HCT116 (cell line): ENCODE results near the gene TBC1D1. TPM values are rescaled to one million over a fixed set of nuclear protein-coding genes. Genes with fewer than 3 reads are reported as not detected.

Experiments used
- ATAC-seq: fragments of 200-7000 bp; cut with Tn5 transposase; 2 replicates; pipeline ENCODE4 v1.9.1; 2020; ENCODE audit warnings: mild to moderate bottlenecking, moderate library complexity
- BruUV-seq: library from RNA; stranded (reverse); fragments of 400-500 nt; replicated peaks from 2 replicates; lab custom pipeline; 2021; lab: Mats Ljungman, UMichigan
- CTCF ChIA-PET: fragments of 300-600 bp; sonication (Branson Sonifier 250); formaldehyde crosslinking; loops from one replicate; lab custom pipeline; 2021; ENCODE audit warnings: antibody characterized with exemption; lab: Charles Lee
- POLR2A ChIA-PET: fragments of 300-600, 350-600 bp; sonication (Branson Sonifier 250); formaldehyde crosslinking; loops from one replicate; lab custom pipeline; 2021; ENCODE audit warnings: antibody characterized with exemption; lab: Charles Lee
- RAD21 ChIA-PET, 2 experiments: fragments of 300-600 bp; sonication (Branson Sonifier 250); formaldehyde crosslinking; loops; one replicate each; lab custom pipeline; 2023; ENCODE audit warnings: low total read pairs in 2 of 2; ENCODE audit not compliant: uncharacterized antibody in 2 of 2, unreplicated experiment in 2 of 2, low non-redundant PET in 1 of 2; lab: Charles Lee
- DNase-seq: peaks from one replicate; pipeline ENCODE4 v3.0.0-alpha.2; 2010; ENCODE audit warnings: low read depth, low spot score
- H2AFZ ChIP-seq: fragments of 200-600 bp; shearing (Covaris generic), sonication (generic); 2 replicates; pipeline ENCODE4 v1.6.1; 2017; ENCODE audit warnings: low read depth, mixed run types, mixed read lengths, antibody characterized with exemption, low read length; ENCODE audit not compliant: poor library complexity, severe bottlenecking
- H3K27ac ChIP-seq: 2 replicates; pipeline ENCODE4 v1.5.1; 2012; ENCODE audit warnings: low read depth, low read length
- H3K27me3 ChIP-seq: fragments of 200-600 bp; sonication (generic); 2 replicates; pipeline ENCODE4 v1.6.1; 2016; ENCODE audit warnings: mixed run types, low read length, mixed read lengths; ENCODE audit not compliant: insufficient read depth
- H3K36me3 ChIP-seq, 2 experiments: fragments of 200-500 bp in 1 of 2; fragments of 200-600 bp in 1 of 2; sonication (Bioruptor generic) in 1 of 2; sonication (generic) in 1 of 2; 2 replicates each; pipeline versions ENCODE4 v1.5.1 to v1.6.1; 2014 to 2016; ENCODE audit warnings: low read length in 2 of 2, inconsistent platforms in 1 of 2, mixed read lengths in 1 of 2, mixed run types in 1 of 2; ENCODE audit not compliant: insufficient read depth in 2 of 2, control insufficient read depth in 1 of 2
- H3K4me1 ChIP-seq, 2 experiments: fragments of 200-600 bp in 1 of 2; sonication (generic) in 1 of 2; 2 replicates each; pipeline versions ENCODE4 v1.5.1 to v1.6.1; 2012 to 2017; ENCODE audit warnings: low read length in 2 of 2, inconsistent platforms in 1 of 2, mild to moderate bottlenecking in 1 of 2, mixed read lengths in 1 of 2, mixed run types in 1 of 2, moderate library complexity in 1 of 2; ENCODE audit not compliant: insufficient read depth in 2 of 2, control insufficient read depth in 1 of 2
- H3K4me2 ChIP-seq: fragments of 200-600 bp; sonication (generic); 2 replicates; pipeline ENCODE4 v1.6.1; 2017; ENCODE audit warnings: mixed run types, low read length, mixed read lengths
- H3K4me3 ChIP-seq, 2 experiments: fragments of 200-600 bp in 1 of 2; sonication (generic) in 1 of 2; replicated peaks in 1 of 2; 2 replicates each; pipeline ENCODE4 v1.5.1; 2011 to 2016; ENCODE audit warnings: low read length in 2 of 2, control low read depth in 1 of 2, low read depth in 1 of 2, mild to moderate bottlenecking in 1 of 2, mixed read lengths in 1 of 2, mixed run types in 1 of 2
- H3K79me2 ChIP-seq: fragments of 200-600 bp; sonication (generic); 2 replicates; pipeline ENCODE4 v1.6.1; 2017; ENCODE audit warnings: mild to moderate bottlenecking, mixed run types, low read length, moderate library complexity, mixed read lengths; ENCODE audit not compliant: insufficient read depth
- H3K9ac ChIP-seq: fragments of 200-600 bp; sonication (generic); 2 replicates; pipeline ENCODE4 v1.6.1; 2016; ENCODE audit warnings: low read length, mixed read lengths
- H3K9me2 ChIP-seq: fragments of 200-600 bp; sonication (generic), shearing (Covaris generic); 2 replicates; pipeline ENCODE4 v1.6.1; 2017; ENCODE audit warnings: mixed run types, mild to moderate bottlenecking, moderate library complexity; ENCODE audit not compliant: insufficient read depth
- H3K9me3 ChIP-seq, 2 experiments: fragments of 200-500 bp in 1 of 2; fragments of 200-600 bp in 1 of 2; sonication (Bioruptor generic) in 1 of 2; sonication (generic) in 1 of 2; 2 replicates each; pipeline ENCODE4 v1.6.1; 2014 to 2017; ENCODE audit warnings: low read length in 2 of 2, mixed read lengths in 2 of 2, inconsistent platforms in 1 of 2, low read depth in 1 of 2, mild to moderate bottlenecking in 1 of 2, mixed run types in 1 of 2, moderate library complexity in 1 of 2; ENCODE audit not compliant: control insufficient read depth in 1 of 2, insufficient read depth in 1 of 2
- H4K20me1 ChIP-seq: fragments of 200-600 bp; sonication (generic), shearing (Covaris generic); 2 replicates; pipeline ENCODE4 v1.6.1; 2017; ENCODE audit warnings: mixed run types, mild to moderate bottlenecking, moderate library complexity; ENCODE audit not compliant: insufficient read depth
- CEBPB ChIP-seq: IDR thresholded peaks from 2 replicates; pipeline ENCODE4 v1.6.1; 2012; ENCODE audit warnings: low read depth
- EGR1 ChIP-seq: IDR thresholded peaks from 2 replicates; pipeline ENCODE4 v1.6.1; 2012; ENCODE audit warnings: low read depth
- EZH2 ChIP-seq: fragments of 200-600 bp; sonication (generic); IDR thresholded peaks from 2 replicates; pipeline ENCODE4 v1.6.1; 2017; ENCODE audit warnings: antibody characterized with exemption, mixed run types
- EZH2phosphoT487 ChIP-seq: fragments of 200-600 bp; IDR thresholded peaks from 2 replicates; pipeline ENCODE4 v1.6.1; 2018; ENCODE audit warnings: antibody characterized with exemption, borderline replicate concordance
- RAD21 ChIP-seq: IDR thresholded peaks from 2 replicates; pipeline ENCODE4 v1.6.1; 2012; ENCODE audit warnings: low read depth, mild to moderate bottlenecking
- TCF7L2 ChIP-seq: IDR thresholded peaks from 2 replicates; pipeline ENCODE4 v1.7.0; 2011; ENCODE audit warnings: borderline replicate concordance, inconsistent platforms; ENCODE audit not compliant: insufficient read depth, insufficient read length; ENCODE audit errors: extremely low read depth
- intact Hi-C: fragments of 100-400 bp; cut with micrococcal nuclease; formaldehyde crosslinking; loops from 2 replicates; pipeline ENCODE4 v1.10.0; 2022
- total RNA-seq: library from RNA; stranded (reverse); gene quantifications from one replicate; pipeline ENCODE4 v1.2.1, GENCODE V29; 2021; ENCODE audit not compliant: unreplicated experiment
- TF ChIP-seq, protein P1 (sequence below): IDR thresholded peaks from 2 replicates; pipeline ENCODE4 v1.6.1; 2012
- TF ChIP-seq, protein P2 (sequence below): IDR thresholded peaks from 2 replicates; pipeline ENCODE4 v1.6.1; 2012; ENCODE audit warnings: low read depth
- TF ChIP-seq, protein P3 (sequence below): IDR thresholded peaks from 2 replicates; pipeline ENCODE4 v1.6.1; 2011; ENCODE audit warnings: mild to moderate bottlenecking, low read length, moderate library complexity; ENCODE audit not compliant: insufficient replicate concordance; ENCODE audit errors: extremely low read depth

The TBC1D1 gene
- total RNA-seq, 1 experiment from 2014 or later, result 82.7 TPM

DNA sequence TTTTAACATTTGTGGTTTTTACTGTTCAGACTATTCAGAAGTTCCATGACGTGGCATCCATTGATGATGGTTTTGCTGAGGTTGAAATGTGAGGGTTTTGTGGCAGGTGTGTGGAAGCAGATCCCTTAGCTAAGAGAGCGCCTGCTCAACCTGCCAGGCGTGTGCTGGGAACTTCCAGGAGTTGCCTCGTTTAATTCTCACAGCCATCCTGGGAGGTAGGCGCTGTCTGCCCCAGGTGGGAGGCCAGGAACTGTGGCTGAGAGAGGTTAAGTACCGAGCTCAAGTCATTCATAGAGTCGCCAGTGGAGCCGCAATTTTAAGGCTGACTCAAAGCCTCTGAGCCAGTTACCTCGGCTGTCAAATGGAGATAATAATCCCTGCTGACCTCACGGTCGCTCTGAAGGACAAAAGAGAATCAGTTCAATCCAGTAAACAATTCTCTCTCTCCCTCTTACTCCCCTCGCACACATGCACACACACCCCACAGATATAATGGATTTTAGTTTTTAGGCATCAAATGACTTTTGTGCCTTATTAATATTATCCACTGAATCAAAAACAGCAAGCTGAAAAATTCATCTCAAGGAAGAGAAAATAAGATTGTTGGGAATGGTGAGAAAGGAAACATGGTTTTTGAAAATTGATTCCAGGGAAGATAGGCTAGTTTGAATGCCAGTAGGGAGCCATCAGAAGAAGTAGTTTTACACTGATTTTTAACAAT is 240.6 kb downstream of the TBC1D1 start:
- Histone ChIP-seq H3K4me2 (no peak overlapping the region), H3K9me3 (no peaks in the 10 kb centered on the region), H3K27ac (no peak overlapping the region), H4K20me1 (no peaks in the 10 kb centered on the region), H3K4me1 (peaks cover 0 to 14% of the 10 kb centered on the region in 2 experiments; a peak in 2 of 4 replicates), H3K4me3 (no peak overlapping the region), H3K27me3 (no peaks in the 10 kb centered on the region), H3K79me2 (no peaks in the 10 kb centered on the region), H2AFZ (no peak overlapping the region), H3K36me3 (0 out of 4 replicates have a peak, but pooled peaks cover 0 to 4% of the 10 kb centered on the region in 2 experiments), H3K9me2 (no peaks in the 10 kb centered on the region), H3K9ac (no peak overlapping the region)
- ChIA-PET POLR2A (no interaction called here), RAD21 (no interaction called here), CTCF (no interaction called here)
- BruUV-seq, result no TSS peak
- ATAC-seq (no peak), DNase-seq (no peak)
- intact Hi-C loops, result no loop called here
- TF ChIP-seq EGR1, result no peak
- no peak for TF ChIP-seq RAD21
- TF ChIP-seq CEBPB, result no peak
- TF ChIP-seq EZH2, result no peak
- TF ChIP-seq, protein P1, sequence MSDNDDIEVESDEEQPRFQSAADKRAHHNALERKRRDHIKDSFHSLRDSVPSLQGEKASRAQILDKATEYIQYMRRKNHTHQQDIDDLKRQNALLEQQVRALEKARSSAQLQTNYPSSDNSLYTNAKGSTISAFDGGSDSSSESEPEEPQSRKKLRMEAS, result no peak
- TF ChIP-seq, protein P2, sequence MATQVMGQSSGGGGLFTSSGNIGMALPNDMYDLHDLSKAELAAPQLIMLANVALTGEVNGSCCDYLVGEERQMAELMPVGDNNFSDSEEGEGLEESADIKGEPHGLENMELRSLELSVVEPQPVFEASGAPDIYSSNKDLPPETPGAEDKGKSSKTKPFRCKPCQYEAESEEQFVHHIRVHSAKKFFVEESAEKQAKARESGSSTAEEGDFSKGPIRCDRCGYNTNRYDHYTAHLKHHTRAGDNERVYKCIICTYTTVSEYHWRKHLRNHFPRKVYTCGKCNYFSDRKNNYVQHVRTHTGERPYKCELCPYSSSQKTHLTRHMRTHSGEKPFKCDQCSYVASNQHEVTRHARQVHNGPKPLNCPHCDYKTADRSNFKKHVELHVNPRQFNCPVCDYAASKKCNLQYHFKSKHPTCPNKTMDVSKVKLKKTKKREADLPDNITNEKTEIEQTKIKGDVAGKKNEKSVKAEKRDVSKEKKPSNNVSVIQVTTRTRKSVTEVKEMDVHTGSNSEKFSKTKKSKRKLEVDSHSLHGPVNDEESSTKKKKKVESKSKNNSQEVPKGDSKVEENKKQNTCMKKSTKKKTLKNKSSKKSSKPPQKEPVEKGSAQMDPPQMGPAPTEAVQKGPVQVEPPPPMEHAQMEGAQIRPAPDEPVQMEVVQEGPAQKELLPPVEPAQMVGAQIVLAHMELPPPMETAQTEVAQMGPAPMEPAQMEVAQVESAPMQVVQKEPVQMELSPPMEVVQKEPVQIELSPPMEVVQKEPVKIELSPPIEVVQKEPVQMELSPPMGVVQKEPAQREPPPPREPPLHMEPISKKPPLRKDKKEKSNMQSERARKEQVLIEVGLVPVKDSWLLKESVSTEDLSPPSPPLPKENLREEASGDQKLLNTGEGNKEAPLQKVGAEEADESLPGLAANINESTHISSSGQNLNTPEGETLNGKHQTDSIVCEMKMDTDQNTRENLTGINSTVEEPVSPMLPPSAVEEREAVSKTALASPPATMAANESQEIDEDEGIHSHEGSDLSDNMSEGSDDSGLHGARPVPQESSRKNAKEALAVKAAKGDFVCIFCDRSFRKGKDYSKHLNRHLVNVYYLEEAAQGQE, result no peak
- TF ChIP-seq EZH2phosphoT487, result no peak
- TF ChIP-seq TCF7L2, result no peak
- TF ChIP-seq, protein P3, sequence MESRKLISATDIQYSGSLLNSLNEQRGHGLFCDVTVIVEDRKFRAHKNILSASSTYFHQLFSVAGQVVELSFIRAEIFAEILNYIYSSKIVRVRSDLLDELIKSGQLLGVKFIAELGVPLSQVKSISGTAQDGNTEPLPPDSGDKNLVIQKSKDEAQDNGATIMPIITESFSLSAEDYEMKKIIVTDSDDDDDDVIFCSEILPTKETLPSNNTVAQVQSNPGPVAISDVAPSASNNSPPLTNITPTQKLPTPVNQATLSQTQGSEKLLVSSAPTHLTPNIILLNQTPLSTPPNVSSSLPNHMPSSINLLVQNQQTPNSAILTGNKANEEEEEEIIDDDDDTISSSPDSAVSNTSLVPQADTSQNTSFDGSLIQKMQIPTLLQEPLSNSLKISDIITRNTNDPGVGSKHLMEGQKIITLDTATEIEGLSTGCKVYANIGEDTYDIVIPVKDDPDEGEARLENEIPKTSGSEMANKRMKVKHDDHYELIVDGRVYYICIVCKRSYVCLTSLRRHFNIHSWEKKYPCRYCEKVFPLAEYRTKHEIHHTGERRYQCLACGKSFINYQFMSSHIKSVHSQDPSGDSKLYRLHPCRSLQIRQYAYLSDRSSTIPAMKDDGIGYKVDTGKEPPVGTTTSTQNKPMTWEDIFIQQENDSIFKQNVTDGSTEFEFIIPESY, result no peak
